T-helper 2 cell treated with Interferon-gamma antibody and Interleukin-4, amounts not matched to agents 100 ng/mL and 5 ng/mL, for 36 hours (primary cell): ENCODE results near the gene MRPS27. TPM values are rescaled to one million over a fixed set of nuclear protein-coding genes. Genes with fewer than 3 reads are reported as not detected.

Source experiments
- intact Hi-C: fragments of 100-400 bp; cut with micrococcal nuclease; formaldehyde crosslinking; loops from one replicate; pipeline ENCODE4 v1.15.1; 2023
- total RNA-seq: library from RNA; stranded (reverse); gene quantifications from 2 replicates; pipeline ENCODE4 v1.2.3, GENCODE V29; 2022

MRPS27 gene
- total RNA-seq, 1 donor from 2014 or later = 58.4 TPM

- intact Hi-C loops = loop anchor here (5.0 kb wide), 1 partner anchor 35 kb away; no protein-coding TSS in a partner anchor
These were observed 52.4 kb downstream of the MRPS27 start for GRCh38 chr5:72267685-72268084.

GRCh38 chr5:72266862-72267261 is 53.2 kb downstream of the MRPS27 start:
- intact Hi-C loops = loop anchor here (5.0 kb wide), 1 partner anchor 35 kb away; no protein-coding TSS in a partner anchor

- intact Hi-C loops = loop anchor here (5.0 kb wide), 1 partner anchor 33 kb away; no protein-coding TSS in a partner anchor
These were observed 54.8 kb downstream of the MRPS27 start for GRCh38 chr5:72265032-72265877.

GRCh38 chr5:72256536-72256935 is 63.5 kb downstream of the MRPS27 start:
- intact Hi-C loops = no loop called here

GRCh38 chr5:72255670-72256069 is 64.4 kb downstream of the MRPS27 start:
- intact Hi-C loops = no loop called here

GRCh38 chr5:72255237-72255636 is 64.8 kb downstream of the MRPS27 start:
- intact Hi-C loops = no loop called here

- intact Hi-C loops = no loop called here
These were observed 67.4 kb downstream of the MRPS27 start for GRCh38 chr5:72252574-72253155.

GRCh38 chr5:72252008-72252407 is 68.0 kb downstream of the MRPS27 start:
- intact Hi-C loops = no loop called here

- intact Hi-C loops = no loop called here
These were observed 68.7 kb downstream of the MRPS27 start for GRCh38 chr5:72251386-72251785.

- intact Hi-C loops = no loop called here
These were observed 71.5 kb downstream of the MRPS27 start for GRCh38 chr5:72248410-72248981.

- intact Hi-C loops = no loop called here
These were observed 73.0 kb downstream of the MRPS27 start for GRCh38 chr5:72246954-72247442.

GRCh38 chr5:72245951-72246532 is 74.0 kb downstream of the MRPS27 start:
- intact Hi-C loops = no loop called here

GRCh38 chr5:72245546-72245945 is 74.5 kb downstream of the MRPS27 start:
- intact Hi-C loops = no loop called here

- intact Hi-C loops = no loop called here
These were observed 75.1 kb downstream of the MRPS27 start for GRCh38 chr5:72244862-72245371.

- intact Hi-C loops = no loop called here
These were observed 76.3 kb downstream of the MRPS27 start for GRCh38 chr5:72243706-72244105.

- intact Hi-C loops = no loop called here
These were observed 77.1 kb downstream of the MRPS27 start for GRCh38 chr5:72242796-72243475.

GRCh38 chr5:72241346-72242003 is 78.6 kb downstream of the MRPS27 start:
- intact Hi-C loops = no loop called here

- intact Hi-C loops = no loop called here
These were observed 81.2 kb downstream of the MRPS27 start for GRCh38 chr5:72238712-72239445.

GRCh38 chr5:72237879-72238278 is 82.2 kb downstream of the MRPS27 start:
- intact Hi-C loops = no loop called here

- intact Hi-C loops = no loop called here
These were observed 82.6 kb downstream of the MRPS27 start for GRCh38 chr5:72237415-72237814.
